BE2C (cell line): ENCODE measurements around the gene NF1.

ENCODE experiments used
- DNase-seq: peaks from one replicate; pipeline ENCODE4 v3.0.0-alpha.2; 2020
- H3K27me3 ChIP-seq: fragments of 250-450 bp; sonication (Bioruptor Pico); 2 replicates; pipeline ENCODE4 v1.5.1; 2020; ENCODE audit warnings: mild to moderate bottlenecking
- H3K36me3 ChIP-seq: fragments of 250-450 bp; sonication (Bioruptor Pico); 2 replicates; pipeline ENCODE4 v1.5.1; 2020; ENCODE audit warnings: mild to moderate bottlenecking
- H3K4me1 ChIP-seq: fragments of 250-450 bp; sonication (Bioruptor Pico); 2 replicates; pipeline ENCODE4 v1.5.1; 2020
- H3K4me3 ChIP-seq: 2 replicates; pipeline ENCODE4 v1.5.1; 2011; ENCODE audit warnings: low read depth, low read length
- H3K9me3 ChIP-seq: fragments of 250-450 bp; sonication (Bioruptor Pico); 2 replicates; pipeline ENCODE4 v1.5.1; 2020
- TF ChIP-seq, protein P1 (sequence below): IDR thresholded peaks from 2 replicates; pipeline ENCODE4 v1.5.1; 2012; ENCODE audit warnings: mild to moderate bottlenecking, low read depth, low read length

NF1 gene

DNA sequence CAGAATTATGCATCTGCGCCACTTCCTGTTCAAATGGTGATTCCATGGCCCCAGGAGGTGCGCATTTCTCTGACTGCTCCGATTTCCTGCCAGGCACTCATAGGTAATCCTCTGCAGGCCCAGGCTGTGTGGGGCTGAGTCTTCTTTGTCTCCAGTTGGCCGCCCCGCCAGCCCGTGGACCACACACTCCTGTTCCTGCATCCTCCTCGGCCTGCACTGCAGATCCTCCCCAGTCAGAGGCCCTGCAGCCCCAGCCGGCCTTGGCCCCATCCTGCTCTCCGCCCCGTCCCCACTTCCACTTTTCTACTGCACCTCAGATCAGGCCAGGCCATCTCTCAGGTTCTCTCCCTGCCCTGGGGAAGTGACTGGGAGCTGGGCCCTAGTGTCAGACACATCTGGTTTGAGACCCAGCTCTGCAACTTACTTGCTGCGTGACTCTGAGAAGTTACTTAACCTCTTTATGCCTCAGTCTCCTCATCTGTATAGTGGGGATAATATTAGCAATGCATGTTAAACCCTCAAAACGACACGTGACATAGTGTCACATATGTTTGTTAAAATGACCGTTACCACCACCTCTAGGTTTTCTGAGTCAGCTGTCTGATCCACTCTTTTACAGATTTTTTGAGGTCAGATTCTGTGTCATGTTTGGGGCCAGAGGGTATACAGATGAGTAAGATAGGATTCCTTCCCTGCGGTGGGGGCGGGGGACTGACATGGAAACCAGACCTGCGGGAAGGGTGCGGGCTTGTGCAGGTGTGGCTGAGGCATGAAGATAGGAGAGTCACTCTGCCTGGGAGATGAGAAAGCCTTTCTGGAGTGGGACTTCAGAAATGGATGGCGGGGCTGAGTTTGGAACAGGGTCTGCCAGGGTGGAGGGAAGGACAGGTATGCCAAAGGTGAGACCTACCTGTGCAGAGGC is 309.5 kb downstream of the NF1 start:
- DNase-seq, result no peak

DNA sequence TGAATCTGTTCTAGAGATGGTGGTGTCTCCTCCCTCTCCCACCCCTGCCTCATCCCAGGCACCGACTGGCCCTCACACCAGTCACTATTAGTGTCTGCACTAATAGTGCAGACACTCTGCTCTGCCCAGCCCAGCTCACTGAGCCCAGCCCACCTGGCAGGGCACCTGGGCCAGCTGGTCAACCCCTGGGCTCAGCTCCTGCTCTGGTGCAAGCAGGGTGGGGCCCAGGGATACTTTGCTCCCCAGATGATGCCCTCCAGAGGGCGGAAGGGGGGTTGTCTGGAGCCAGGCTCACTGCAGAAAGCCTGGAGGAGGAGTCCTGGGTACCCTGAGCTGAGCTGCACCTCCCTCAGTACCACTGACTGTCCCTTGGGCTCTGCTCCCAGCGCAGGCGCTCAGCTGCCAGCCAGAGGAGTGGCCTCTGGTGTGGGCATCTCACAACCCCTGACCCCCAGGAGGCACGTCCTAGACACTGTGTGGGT is 311.2 kb downstream of the NF1 start:
- no peak for DNase-seq
- H3K27me3 ChIP-seq, result no peaks in the 10 kb centered on the region
- no peaks in the 10 kb centered on the region for H3K4me1 ChIP-seq
- H3K9me3 ChIP-seq, result no peaks in the 10 kb centered on the region
- no peaks in the 10 kb centered on the region for H3K36me3 ChIP-seq
- TF ChIP-seq, protein P1, sequence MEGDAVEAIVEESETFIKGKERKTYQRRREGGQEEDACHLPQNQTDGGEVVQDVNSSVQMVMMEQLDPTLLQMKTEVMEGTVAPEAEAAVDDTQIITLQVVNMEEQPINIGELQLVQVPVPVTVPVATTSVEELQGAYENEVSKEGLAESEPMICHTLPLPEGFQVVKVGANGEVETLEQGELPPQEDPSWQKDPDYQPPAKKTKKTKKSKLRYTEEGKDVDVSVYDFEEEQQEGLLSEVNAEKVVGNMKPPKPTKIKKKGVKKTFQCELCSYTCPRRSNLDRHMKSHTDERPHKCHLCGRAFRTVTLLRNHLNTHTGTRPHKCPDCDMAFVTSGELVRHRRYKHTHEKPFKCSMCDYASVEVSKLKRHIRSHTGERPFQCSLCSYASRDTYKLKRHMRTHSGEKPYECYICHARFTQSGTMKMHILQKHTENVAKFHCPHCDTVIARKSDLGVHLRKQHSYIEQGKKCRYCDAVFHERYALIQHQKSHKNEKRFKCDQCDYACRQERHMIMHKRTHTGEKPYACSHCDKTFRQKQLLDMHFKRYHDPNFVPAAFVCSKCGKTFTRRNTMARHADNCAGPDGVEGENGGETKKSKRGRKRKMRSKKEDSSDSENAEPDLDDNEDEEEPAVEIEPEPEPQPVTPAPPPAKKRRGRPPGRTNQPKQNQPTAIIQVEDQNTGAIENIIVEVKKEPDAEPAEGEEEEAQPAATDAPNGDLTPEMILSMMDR, result no peak; the same call in 1 of the 2 replicates
- H3K4me3 ChIP-seq, result no peak overlapping the region

More for the DNA sequence above, 309.5 kb downstream of the NF1 start:
- H3K27me3 ChIP-seq, result no peaks in the 10 kb centered on the region
- H3K4me3 ChIP-seq, result no peak overlapping the region
- H3K9me3 ChIP-seq, result no peaks in the 10 kb centered on the region
- TF ChIP-seq, protein P1, result no peak
- H3K36me3 ChIP-seq, result no peaks in the 10 kb centered on the region
- no peaks in the 10 kb centered on the region for H3K4me1 ChIP-seq

DNA sequence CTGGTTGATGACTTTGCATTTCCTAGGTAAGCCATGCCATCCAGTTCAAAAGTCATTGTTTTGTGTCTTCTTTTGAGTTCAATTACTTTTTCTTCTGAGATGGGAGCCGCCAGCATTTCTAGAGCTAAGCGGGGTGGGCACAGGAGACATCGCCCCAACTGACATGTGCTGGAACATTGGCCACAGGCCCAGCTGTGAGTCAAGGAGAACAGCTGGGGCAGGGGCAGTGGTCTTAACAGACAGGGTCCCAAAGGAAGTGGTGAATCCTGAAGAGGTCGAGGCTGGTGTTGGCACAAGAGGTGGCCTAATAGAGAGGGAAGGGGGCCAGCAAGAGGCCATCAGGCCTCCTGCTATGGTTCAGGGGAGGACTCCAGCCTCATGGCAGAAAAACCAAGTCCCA is 313.8 kb downstream of the NF1 start:
- no peaks in the 10 kb centered on the region for H3K36me3 ChIP-seq
- no peaks in the 10 kb centered on the region for H3K4me1 ChIP-seq
- no peaks in the 10 kb centered on the region for H3K9me3 ChIP-seq
- H3K27me3 ChIP-seq, result no peaks in the 10 kb centered on the region
- H3K4me3 ChIP-seq, result no peak overlapping the region
- DNase-seq, result no peak
- TF ChIP-seq, protein P1, result no peak

DNA sequence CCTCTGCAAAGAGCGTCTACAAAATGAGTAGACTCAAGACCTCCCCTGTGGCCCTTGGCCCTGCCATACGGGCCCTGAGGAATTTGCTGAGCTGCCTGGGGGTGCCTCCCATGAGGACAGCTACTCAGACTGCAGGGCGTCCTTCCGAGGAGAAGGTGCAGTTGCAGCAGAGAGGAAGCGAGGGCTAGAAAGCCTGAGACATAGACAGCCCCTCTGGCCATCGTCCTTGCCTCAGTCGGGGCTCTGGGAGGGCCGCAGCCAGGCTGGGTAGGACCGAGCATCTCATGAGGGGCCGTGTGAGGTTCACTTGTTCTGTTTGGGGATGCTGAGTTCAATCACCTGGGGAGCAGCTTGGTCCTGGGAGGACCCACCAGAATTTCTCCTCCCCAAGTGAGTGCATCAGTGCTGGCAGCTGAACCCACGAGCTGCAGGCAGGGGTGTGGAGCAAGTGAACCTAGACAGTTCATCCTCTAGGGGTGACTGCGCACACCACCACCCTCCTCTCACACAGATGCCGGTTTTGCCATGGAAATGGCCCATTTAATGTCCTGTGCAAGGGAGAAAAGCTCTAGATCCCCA is 317.0 kb downstream of the NF1 start:
- Histone ChIP-seq H3K9me3 (no peaks in the 10 kb centered on the region), H3K27me3 (no peaks in the 10 kb centered on the region), H3K4me3 (no peak overlapping the region), H3K4me1 (no peaks in the 10 kb centered on the region), H3K36me3 (no peaks in the 10 kb centered on the region)
- TF ChIP-seq, protein P1, result no peak
- no peak for DNase-seq

DNA sequence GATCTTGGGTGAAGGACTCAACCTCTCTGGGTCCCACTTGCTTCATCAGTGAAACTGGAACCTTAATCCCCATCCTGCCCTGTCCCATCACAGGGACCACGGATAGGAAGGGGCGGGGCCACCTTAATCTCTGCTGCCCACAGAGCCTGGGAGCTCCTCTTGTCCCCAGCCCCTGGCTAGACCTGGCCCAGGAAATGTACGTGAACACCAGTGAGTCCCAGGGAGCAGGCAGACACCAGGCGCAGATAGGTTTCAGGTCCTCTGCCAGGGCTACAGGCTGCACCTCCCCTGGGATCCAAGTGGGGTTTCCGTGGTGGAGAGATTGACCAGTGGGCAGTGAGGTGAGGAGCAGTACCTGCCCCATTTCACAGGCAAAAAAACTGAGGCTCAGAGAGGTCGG is 317.7 kb downstream of the NF1 start:
- no peaks in the 10 kb centered on the region for H3K4me1 ChIP-seq

More for the DNA sequence above, 317.7 kb downstream of the NF1 start:
- no peaks in the 10 kb centered on the region for H3K9me3 ChIP-seq
- no peak overlapping the region for H3K4me3 ChIP-seq
- H3K36me3 ChIP-seq, result no peaks in the 10 kb centered on the region
- DNase-seq, result no peak
- no peaks in the 10 kb centered on the region for H3K27me3 ChIP-seq
- TF ChIP-seq, protein P1, result no peak
